HEK293 (cell line): ENCODE measurements around the gene NDUFS2.

ENCODE experiments used
- CTCF ChIA-PET: fragments of 350-600 bp; formaldehyde crosslinking; extraction: SDS; loops from one replicate; lab custom pipeline; 2021; ENCODE audit warnings: antibody characterized with exemption; lab: Yijun Ruan, JAX
- POLR2A ChIA-PET: fragments of 300-600 bp; formaldehyde crosslinking; extraction: SDS; loops from one replicate; lab custom pipeline; 2020; ENCODE audit warnings: antibody characterized with exemption, inconsistent platforms; lab: Yijun Ruan, JAX
- H3K27ac ChIP-seq: fragments of 200-500 bp; sonication (Bioruptor generic); 2 replicates; pipeline ENCODE4 v1.5.1; 2014; ENCODE audit warnings: low read depth, low read length, control low read depth, inconsistent platforms; ENCODE audit errors: extremely low read depth
- H3K36me3 ChIP-seq, 2 experiments: fragments of 200-500 bp in 1 of 2; sonication (Bioruptor generic) in 1 of 2; 1 replicate in 1 of 2; 2 replicates in 1 of 2; pipeline ENCODE4 v1.5.1; 2014 to 2017; ENCODE audit warnings: inconsistent platforms in 2 of 2, low read length in 2 of 2; ENCODE audit not compliant: control insufficient read depth in 2 of 2, insufficient read depth in 1 of 2
- H3K4me1 ChIP-seq: fragments of 200-500 bp; sonication (Bioruptor generic); 2 replicates; pipeline ENCODE4 v1.5.1; 2014; ENCODE audit warnings: mild to moderate bottlenecking, low read length, inconsistent platforms; ENCODE audit not compliant: control insufficient read depth, insufficient read depth
- H3K4me3 ChIP-seq: 2 replicates; pipeline ENCODE4 v1.5.1; 2011; ENCODE audit warnings: low read depth, mild to moderate bottlenecking, control low read depth, low read length, moderate library complexity
- H3K9me3 ChIP-seq: fragments of 200-500 bp; sonication (Bioruptor generic); 2 replicates; pipeline ENCODE4 v1.5.1; 2014; ENCODE audit warnings: low read depth, low read length, inconsistent platforms; ENCODE audit not compliant: control insufficient read depth, insufficient read depth
- GLIS1 ChIP-seq: fragments of 450-650 bp; formaldehyde crosslinking; IDR thresholded peaks from 2 replicates; pipeline ENCODE4 v1.5.1; 2016; ENCODE audit warnings: missing biosample characterization, missing genetic modification characterization
- HIC1 ChIP-seq: fragments of 450-650 bp; formaldehyde crosslinking; IDR thresholded peaks from 2 replicates; pipeline ENCODE4 v1.5.1; 2016; ENCODE audit warnings: missing biosample characterization, missing genetic modification characterization
- KLF1 ChIP-seq: fragments of 450-650 bp; formaldehyde crosslinking; IDR thresholded peaks from 2 replicates; pipeline ENCODE4 v1.5.1; 2016; ENCODE audit warnings: missing biosample characterization, missing genetic modification characterization
- MYNN ChIP-seq: fragments of 450-650 bp; formaldehyde crosslinking; IDR thresholded peaks from 2 replicates; pipeline ENCODE4 v1.5.1; 2016; ENCODE audit warnings: missing biosample characterization, missing genetic modification characterization, borderline replicate concordance
- SP7 ChIP-seq: fragments of 450-650 bp; formaldehyde crosslinking; IDR thresholded peaks from 2 replicates; pipeline ENCODE4 v1.5.1; 2016; ENCODE audit warnings: missing biosample characterization, missing genetic modification characterization
- ZBTB1 ChIP-seq: fragments of 450-650 bp; formaldehyde crosslinking; IDR thresholded peaks from 2 replicates; pipeline ENCODE4 v1.5.1; 2016; ENCODE audit warnings: missing biosample characterization, missing genetic modification characterization
- ZBTB17 ChIP-seq: fragments of 450-650 bp; formaldehyde crosslinking; IDR thresholded peaks from 2 replicates; pipeline ENCODE4 v1.5.1; 2016; ENCODE audit warnings: missing biosample characterization, missing genetic modification characterization
- ZBTB48 ChIP-seq: fragments of 450-650 bp; formaldehyde crosslinking; IDR thresholded peaks from 2 replicates; pipeline ENCODE4 v1.5.1; 2016; ENCODE audit warnings: missing biosample characterization, missing genetic modification characterization
- ZBTB8A ChIP-seq: fragments of 450-650 bp; formaldehyde crosslinking; IDR thresholded peaks from 2 replicates; pipeline ENCODE4 v1.5.1; 2016; ENCODE audit warnings: missing biosample characterization, missing genetic modification characterization
- ZFP37 ChIP-seq: fragments of 450-650 bp; formaldehyde crosslinking; IDR thresholded peaks from 2 replicates; pipeline ENCODE4 v1.5.1; 2016; ENCODE audit warnings: missing biosample characterization, missing genetic modification characterization
- ZIC2 ChIP-seq: fragments of 450-650 bp; formaldehyde crosslinking; IDR thresholded peaks from 2 replicates; pipeline ENCODE4 v1.5.1; 2016; ENCODE audit warnings: missing biosample characterization, missing genetic modification characterization
- ZNF121 ChIP-seq: fragments of 450-650 bp; formaldehyde crosslinking; IDR thresholded peaks from 2 replicates; pipeline ENCODE4 v1.5.1; 2016; ENCODE audit warnings: missing biosample characterization, missing genetic modification characterization
- ZNF146 ChIP-seq: fragments of 450-650 bp; formaldehyde crosslinking; IDR thresholded peaks from 2 replicates; pipeline ENCODE4 v1.5.1; 2016; ENCODE audit warnings: missing biosample characterization, missing genetic modification characterization
- ZNF274 ChIP-seq, 2 experiments: fragments of 200-500 bp in 1 of 2; fragments of 450-650 bp in 1 of 2; sonication (Bioruptor generic) in 1 of 2; formaldehyde crosslinking in 1 of 2; IDR thresholded peaks; 2 replicates each; pipeline versions ENCODE4 v1.5.1 to v1.6.1; 2014 to 2016; ENCODE audit warnings: borderline replicate concordance in 1 of 2, inconsistent platforms in 1 of 2, low read length in 1 of 2, missing biosample characterization in 1 of 2, missing genetic modification characterization in 1 of 2
- ZNF324 ChIP-seq: fragments of 450-650 bp; formaldehyde crosslinking; IDR thresholded peaks from 2 replicates; pipeline ENCODE4 v1.5.1; 2016; ENCODE audit warnings: missing biosample characterization, missing genetic modification characterization
- ZNF335 ChIP-seq: fragments of 450-650 bp; formaldehyde crosslinking; conservative IDR thresholded peaks from 2 replicates; pipeline ENCODE4 v1.5.1; 2016; ENCODE audit warnings: missing biosample characterization, missing genetic modification characterization
- ZNF341 ChIP-seq: fragments of 450-650 bp; formaldehyde crosslinking; IDR thresholded peaks from 2 replicates; pipeline ENCODE4; 2016; ENCODE audit warnings: low read depth, missing biosample characterization, missing genetic modification characterization
- ZNF426 ChIP-seq: fragments of 450-650 bp; formaldehyde crosslinking; IDR thresholded peaks from 2 replicates; pipeline ENCODE4 v1.5.1; 2017; ENCODE audit warnings: missing biosample characterization, missing genetic modification characterization, mild to moderate bottlenecking, inconsistent platforms, moderate library complexity
- ZNF449 ChIP-seq: fragments of 450-650 bp; formaldehyde crosslinking; IDR thresholded peaks from 2 replicates; pipeline ENCODE4 v1.5.1; 2017; ENCODE audit warnings: missing biosample characterization, mild to moderate bottlenecking, missing genetic modification characterization, moderate library complexity
- ZNF580 ChIP-seq: fragments of 450-650 bp; formaldehyde crosslinking; IDR thresholded peaks from 2 replicates; pipeline ENCODE4 v1.5.1; 2016; ENCODE audit warnings: missing biosample characterization, missing genetic modification characterization
- ZNF600 ChIP-seq: fragments of 450-650 bp; formaldehyde crosslinking; IDR thresholded peaks from 2 replicates; pipeline ENCODE4 v1.5.1; 2016; ENCODE audit warnings: missing biosample characterization, missing genetic modification characterization
- ZNF792 ChIP-seq: fragments of 450-650 bp; formaldehyde crosslinking; IDR thresholded peaks from 2 replicates; pipeline ENCODE4 v1.5.1; 2016; ENCODE audit warnings: missing biosample characterization, missing genetic modification characterization
- ZSCAN5A ChIP-seq: fragments of 450-650 bp; formaldehyde crosslinking; IDR thresholded peaks from 2 replicates; pipeline ENCODE4 v1.5.1; 2016; ENCODE audit warnings: missing biosample characterization, missing genetic modification characterization
- ZXDB ChIP-seq: fragments of 450-650 bp; formaldehyde crosslinking; IDR thresholded peaks from 2 replicates; pipeline ENCODE4 v1.5.1; 2016; ENCODE audit warnings: missing biosample characterization, missing genetic modification characterization
- TF ChIP-seq, protein P1 (sequence below): fragments of 450-650 bp; formaldehyde crosslinking; IDR thresholded peaks from 2 replicates; pipeline ENCODE4 v1.5.1; 2016; ENCODE audit warnings: missing biosample characterization, missing genetic modification characterization

NDUFS2 gene

GRCh38 chr1:161166669-161167548 lies 35.3 kb upstream of the NDUFS2 start (continued):
- TF ChIP-seq, protein P1, sequence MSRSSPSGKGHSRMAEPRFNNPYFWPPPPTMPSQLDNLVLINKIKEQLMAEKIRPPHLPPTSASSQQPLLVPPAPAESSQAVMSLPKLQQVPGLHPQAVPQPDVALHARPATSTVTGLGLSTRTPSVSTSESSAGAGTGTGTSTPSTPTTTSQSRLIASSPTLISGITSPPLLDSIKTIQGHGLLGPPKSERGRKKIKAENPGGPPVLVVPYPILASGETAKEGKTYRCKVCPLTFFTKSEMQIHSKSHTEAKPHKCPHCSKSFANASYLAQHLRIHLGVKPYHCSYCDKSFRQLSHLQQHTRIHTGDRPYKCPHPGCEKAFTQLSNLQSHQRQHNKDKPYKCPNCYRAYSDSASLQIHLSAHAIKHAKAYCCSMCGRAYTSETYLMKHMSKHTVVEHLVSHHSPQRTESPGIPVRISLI (tag by site-specific recombination), result peak; percentile 75; the same call in 1 of the 2 replicates
- TF ChIP-seq ZBTB48 (tag by site-specific recombination) (0 out of 2 replicates have a peak, but pooled peaks have one; percentile 5), ZNF580 (0 out of 2 replicates have a peak, but pooled peaks have one; percentile 4), ZNF335 (peak; percentile 98), ZNF600 (tag by site-specific recombination) (peak; percentile 55; the same call in 1 of the 2 replicates), ZFP37 (0 out of 2 replicates have a peak, but pooled peaks have one; percentile 14), GLIS1 (tag by site-specific recombination) (0 out of 2 replicates have a peak, but pooled peaks have one; percentile 15), ZNF792 (tag by site-specific recombination) (no peak)

- no peak for TF ChIP-seq ZXDB (tag by site-specific recombination)
- TF ChIP-seq ZNF341, result no peak
- no peak for TF ChIP-seq HIC1
- TF ChIP-seq ZBTB17 (tag by site-specific recombination), result no peak
- no peak for TF ChIP-seq ZBTB1 (tag by site-specific recombination)
- no peak for TF ChIP-seq ZBTB8A (tag by site-specific recombination)
- no peak for TF ChIP-seq ZSCAN5A
- TF ChIP-seq ZNF426 (tag by site-specific recombination), result no peak
- TF ChIP-seq ZNF121, result no peak
- TF ChIP-seq ZIC2, result no peak
- TF ChIP-seq SP7 (tag by site-specific recombination), result no peak
- TF ChIP-seq KLF1 (tag by site-specific recombination), result no peak
- no peak for TF ChIP-seq ZNF274 (IDR thresholded peaks at IDR 0.05; ENCODE audit: low read length)
- TF ChIP-seq ZNF274 (tag by site-specific recombination; IDR thresholded peaks at IDR 0.05; ENCODE audit: borderline replicate concordance), result no peak
- no peak for TF ChIP-seq ZNF324 (tag by site-specific recombination)
- TF ChIP-seq ZNF449 (tag by site-specific recombination), result no peak
- TF ChIP-seq MYNN (tag by site-specific recombination), result no peak
- TF ChIP-seq ZNF146 (tag by site-specific recombination), result no peak
- Histone ChIP-seq H3K36me3 (peaks cover 10 to 73% of the 10 kb centered on the region in 2 experiments; a peak in 2 of 3 replicates), H3K9me3 (no peaks in the 10 kb centered on the region), H3K27ac (no peak overlapping the region), H3K4me3 (no peak overlapping the region), H3K4me1 (peaks cover 3% of the 10 kb centered on the region; the same call in 1 of the 2 replicates)
- ChIA-PET POLR2A (interaction anchor here (0.9 to 4.8 kb wide), 4 partner anchors 16 to 71 kb away, joined by 3 to 53 read pairs (median 14); partner anchors contain the start of genes DEDD, KLHDC9 and UFC1), CTCF (interaction anchor here (0.6 to 3.9 kb wide), 5 partner anchors 8 to 488 kb away, joined by 3 to 23 read pairs (median 3); partner anchors contain the start of gene B4GALT3)
These were observed 33.3 kb upstream of the NDUFS2 start for GRCh38 chr1:161168906-161169305.
